Stimulated activated memory B cell treated with anti-CD40 and anti-IgM and Interleukin-4, amounts not matched to agents 10 μg/mL and 1 μg/mL and 100 μg/mL, for 72 hours (primary cell): ENCODE results near the gene MBP.

Experiments
- ATAC-seq: fragments of 150-1000 bp; cut with Tn5 transposase; 2 replicates; pipeline ENCODE4 v1.10.0; 2021
- H3K27ac Mint-ChIP-seq: one replicate; pipeline ENCODE4 v1.8.0; 2022; ENCODE audit warnings: mild to moderate bottlenecking, mixed read lengths
- H3K27me3 Mint-ChIP-seq: one replicate; pipeline ENCODE4 v1.8.0; 2022; ENCODE audit warnings: mixed read lengths
- H3K36me3 Mint-ChIP-seq: one replicate; pipeline ENCODE4 v1.8.0; 2022; ENCODE audit warnings: mixed read lengths
- H3K4me1 Mint-ChIP-seq: one replicate; pipeline ENCODE4 v1.8.0; 2022; ENCODE audit warnings: mixed read lengths
- H3K4me3 Mint-ChIP-seq: one replicate; pipeline ENCODE4 v1.8.0; 2022; ENCODE audit warnings: mild to moderate bottlenecking, moderate library complexity, mixed read lengths
- H3K9me3 Mint-ChIP-seq: one replicate; pipeline ENCODE4 v1.8.0; 2022; ENCODE audit warnings: mixed read lengths

Gene MBP

GRCh38 chr18:77107292-77107691 lies 25.3 kb downstream of the MBP start:
- no peak overlapping the region for H3K4me3 Mint-ChIP-seq

GRCh38 chr18:77106331-77106730 lies 26.3 kb downstream of the MBP start:
- peaks cover 61% of the 10 kb centered on the region for H3K36me3 Mint-ChIP-seq

More at GRCh38 chr18:77107292-77107691, 25.3 kb downstream of the MBP start:
- Mint-ChIP-seq H3K27me3 (no peaks in the 10 kb centered on the region), H3K4me1 (peaks cover 89% of the 10 kb centered on the region), H3K27ac (peak overlapping the region; percentile 71), H3K9me3 (peaks cover 2% of the 10 kb centered on the region), H3K36me3 (peaks cover 70% of the 10 kb centered on the region)
- ATAC-seq: no peak

GRCh38 chr18:77105680-77106079 lies 26.9 kb downstream of the MBP start:
- peak overlapping the region; percentile 71 for H3K27ac Mint-ChIP-seq
- peaks cover 91% of the 10 kb centered on the region for H3K4me1 Mint-ChIP-seq
- H3K4me3 Mint-ChIP-seq: no peak overlapping the region
- H3K36me3 Mint-ChIP-seq: peaks cover 57% of the 10 kb centered on the region
- peaks cover 2% of the 10 kb centered on the region for H3K9me3 Mint-ChIP-seq
- no peak for ATAC-seq
- H3K27me3 Mint-ChIP-seq: no peaks in the 10 kb centered on the region

More at GRCh38 chr18:77106331-77106730, 26.3 kb downstream of the MBP start:
- no peak for ATAC-seq
- Mint-ChIP-seq H3K27ac (peak overlapping the region; percentile 71), H3K4me1 (peaks cover 91% of the 10 kb centered on the region), H3K27me3 (no peaks in the 10 kb centered on the region), H3K4me3 (no peak overlapping the region), H3K9me3 (peaks cover 2% of the 10 kb centered on the region)

- H3K27me3 Mint-ChIP-seq: no peaks in the 10 kb centered on the region
- H3K9me3 Mint-ChIP-seq: peaks cover 2% of the 10 kb centered on the region
- peak overlapping the region; percentile 71 for H3K27ac Mint-ChIP-seq
- H3K36me3 Mint-ChIP-seq: peaks cover 56% of the 10 kb centered on the region
- H3K4me3 Mint-ChIP-seq: no peak overlapping the region
- ATAC-seq: no peak
- H3K4me1 Mint-ChIP-seq: peaks cover 91% of the 10 kb centered on the region
Observed at GRCh38 chr18:77105028-77105427, 27.6 kb downstream of the MBP start.

- H3K9me3 Mint-ChIP-seq: peaks cover 2% of the 10 kb centered on the region
- H3K4me1 Mint-ChIP-seq: peaks cover 91% of the 10 kb centered on the region
- H3K27ac Mint-ChIP-seq: peak overlapping the region; percentile 92
- no peaks in the 10 kb centered on the region for H3K27me3 Mint-ChIP-seq
- H3K4me3 Mint-ChIP-seq: no peak overlapping the region
- no peak for ATAC-seq
- peaks cover 61% of the 10 kb centered on the region for H3K36me3 Mint-ChIP-seq
Observed at GRCh38 chr18:77103991-77104531, 28.5 kb downstream of the MBP start.

- H3K9me3 Mint-ChIP-seq: peaks cover 2% of the 10 kb centered on the region
- peaks cover 63% of the 10 kb centered on the region for H3K36me3 Mint-ChIP-seq
- no peak for ATAC-seq
- peaks cover 89% of the 10 kb centered on the region for H3K4me1 Mint-ChIP-seq
- peak overlapping the region; percentile 92 for H3K27ac Mint-ChIP-seq
- no peaks in the 10 kb centered on the region for H3K27me3 Mint-ChIP-seq
- no peak overlapping the region for H3K4me3 Mint-ChIP-seq
Observed at GRCh38 chr18:77103187-77103850, 29.3 kb downstream of the MBP start.

- H3K36me3 Mint-ChIP-seq: peaks cover 69% of the 10 kb centered on the region
Observed at GRCh38 chr18:77102259-77103040, 30.1 kb downstream of the MBP start.

GRCh38 chr18:77101410-77102258 lies 30.9 kb downstream of the MBP start:
- H3K36me3 Mint-ChIP-seq: peaks cover 66% of the 10 kb centered on the region
- H3K4me3 Mint-ChIP-seq: peak overlapping the region; percentile 45
- peak overlapping the region; percentile 92 for H3K27ac Mint-ChIP-seq
- peak; percentile 77 for ATAC-seq
- H3K9me3 Mint-ChIP-seq: no peaks in the 10 kb centered on the region
- no peaks in the 10 kb centered on the region for H3K27me3 Mint-ChIP-seq
- H3K4me1 Mint-ChIP-seq: peaks cover 84% of the 10 kb centered on the region

More at GRCh38 chr18:77102259-77103040, 30.1 kb downstream of the MBP start:
- no peak overlapping the region for H3K4me3 Mint-ChIP-seq
- H3K27ac Mint-ChIP-seq: peak overlapping the region; percentile 92
- no peaks in the 10 kb centered on the region for H3K27me3 Mint-ChIP-seq
- peak; percentile 85 for ATAC-seq
- H3K4me1 Mint-ChIP-seq: peaks cover 88% of the 10 kb centered on the region
- H3K9me3 Mint-ChIP-seq: peaks cover 2% of the 10 kb centered on the region

- H3K36me3 Mint-ChIP-seq: peaks cover 58% of the 10 kb centered on the region
- H3K27ac Mint-ChIP-seq: peak overlapping the region; percentile 92
- no peaks in the 10 kb centered on the region for H3K9me3 Mint-ChIP-seq
- no peaks in the 10 kb centered on the region for H3K27me3 Mint-ChIP-seq
- peaks cover 76% of the 10 kb centered on the region for H3K4me1 Mint-ChIP-seq
- ATAC-seq: no peak
- H3K4me3 Mint-ChIP-seq: peak overlapping the region; percentile 31
Observed at GRCh38 chr18:77100751-77101355, 31.7 kb downstream of the MBP start.

GRCh38 chr18:77099485-77100370 lies 32.9 kb downstream of the MBP start:
- Mint-ChIP-seq H3K9me3 (no peaks in the 10 kb centered on the region), H3K36me3 (peaks cover 55% of the 10 kb centered on the region), H3K27ac (peak overlapping the region; percentile 92), H3K4me1 (peaks cover 73% of the 10 kb centered on the region), H3K27me3 (no peaks in the 10 kb centered on the region), H3K4me3 (peak overlapping the region; percentile 13)
- no peak for ATAC-seq

GRCh38 chr18:77098538-77099174 lies 33.9 kb downstream of the MBP start:
- H3K4me1 Mint-ChIP-seq: peaks cover 64% of the 10 kb centered on the region
- peak overlapping the region; percentile 92 for H3K27ac Mint-ChIP-seq
- no peaks in the 10 kb centered on the region for H3K9me3 Mint-ChIP-seq
- no peaks in the 10 kb centered on the region for H3K27me3 Mint-ChIP-seq
- peaks cover 50% of the 10 kb centered on the region for H3K36me3 Mint-ChIP-seq
- no peak for ATAC-seq
- peak overlapping the region; percentile 12 for H3K4me3 Mint-ChIP-seq

- ATAC-seq: no peak
- Mint-ChIP-seq H3K27ac (peak overlapping the region; percentile 92), H3K36me3 (peaks cover 52% of the 10 kb centered on the region), H3K4me3 (no peak overlapping the region), H3K27me3 (no peaks in the 10 kb centered on the region), H3K9me3 (no peaks in the 10 kb centered on the region), H3K4me1 (peaks cover 59% of the 10 kb centered on the region)
Observed at GRCh38 chr18:77098029-77098428, 34.6 kb downstream of the MBP start.
